Measurements from ENCODE around the gene CDC25C. TPM values are rescaled to one million over a fixed set of nuclear protein-coding genes. Genes with fewer than 3 reads are reported as not detected.

Gene CDC25C
- total RNA-seq, 2 donors from 2014 or later = 0.14 to 3.2 TPM

GRCh38 chr5:138238034-138238433, 93.6 kb downstream of the CDC25C start:
- Histone ChIP-seq H3K4me3 (no peak overlapping the region), H3K36me3 (no peaks in the 10 kb centered on the region), H3K4me1 (replicated peaks) (no peaks in the 10 kb centered on the region), H3K27me3 (replicated peaks; ENCODE audit: insufficient read depth) (no peaks in the 10 kb centered on the region), H3K27ac (no peak overlapping the region), H3K9me3 (no peaks in the 10 kb centered on the region)
- no peak for DNase-seq (ENCODE audit: low spot score)
- intact Hi-C loops (cut with DNase I) = no loop called here
- 96% methylated on average over 1 of the region's 1 CpG for WGBS
- TF ChIP-seq POLR2AphosphoS5 (IDR thresholded peaks at IDR 0.05) (no peak), CTCF (IDR thresholded peaks at IDR 0.05) (no peak), POLR2A (IDR thresholded peaks at IDR 0.05) (no peak)

Other genes with a start within 250 kb of the CDC25C start
- gene WNT8A, start 247.8 kb downstream of the CDC25C start, total RNA-seq = 1 to 10 TPM in 1 of 2 donors, not detected in 1; 1.1 TPM
- gene NME5, start 192.4 kb downstream of the CDC25C start, total RNA-seq = 1 to 10 TPM; 5.8 to 6.6 TPM
- gene BRD8, start 153.2 kb downstream of the CDC25C start, total RNA-seq = 10 to 100 TPM; 47.1 to 75.5 TPM
- gene KIF20A, start 152.7 kb downstream of the CDC25C start, total RNA-seq = 1 to 10 TPM in 1 of 2 donors, under 1 TPM in 1; 0.77 to 8.0 TPM
- 10 to 100 TPM; 14.7 to 23.9 TPM for gene CDC23, start 118.5 kb downstream of the CDC25C start, total RNA-seq
- 1 to 10 TPM in 1 of 2 donors, not detected in 1; 1.9 TPM for gene GFRA3, start 57.2 kb downstream of the CDC25C start, total RNA-seq
- gene FAM53C, start 6.5 kb upstream of the CDC25C start, total RNA-seq = 10 to 100 TPM; 32.9 to 81.0 TPM
- gene KDM3B, start 20.9 kb upstream of the CDC25C start, total RNA-seq = 10 to 100 TPM; 61.2 to 85.1 TPM
- gene REEP2, start 107.3 kb upstream of the CDC25C start, total RNA-seq = 10 to 100 TPM in 1 of 2 donors, 1 to 10 TPM in 1; 4.1 to 21.2 TPM
- 10 to 100 TPM; 12.2 to 19.5 TPM for gene EGR1, start 133.7 kb upstream of the CDC25C start, total RNA-seq
- 10 to 100 TPM; 58.0 to 64.1 TPM for gene ETF1, start 211.4 kb upstream of the CDC25C start, total RNA-seq
- 100 to 1,000 TPM; 273 to 331 TPM for gene HSPA9, start 243.6 kb upstream of the CDC25C start, total RNA-seq

All from prostate gland (tissue), 2 donors.